ENCODE measurements around the gene HADHB.

- TF ChIP-seq CTCF (IDR thresholded peaks at IDR 0.05; ENCODE audit: low read length) (no peak), EZH2 (IDR thresholded peaks at IDR 0.05; ENCODE audit: borderline replicate concordance, low read length) (no peak)
These were observed 69.5 kb downstream of the HADHB start for GRCh38 chr2:26314243-26314642.

Measured in OCI-LY1 (cell line).